Endometrium (tissue), 2 donors: Measurements from ENCODE around the gene MED29.

Source experiments
- FAIRE-seq: peaks from 2 replicates; lab custom pipeline; 2012; peaks lifted over from hg19 to GRCh38; lab: Jason Lieb, UNC
- donor health status: control.
- donor health status: control.

Gene MED29

GRCh38 chr19:39411832-39412099, 20.6 kb downstream of the MED29 start:
- FAIRE-seq = no peak

GRCh38 chr19:39412100-39412866, 21.1 kb downstream of the MED29 start, which contains the start of gene PLEKHG2:
PLEKHG2 (plus strand) TSS chr19:39412669; CDS start chr19:39414087, 1,418 bp downstream.
- FAIRE-seq = peak; percentile 98

- no peak for FAIRE-seq
Observed at GRCh38 chr19:39412867-39413271, 21.7 kb downstream of the MED29 start.

GRCh38 chr19:39413272-39413910, 22.2 kb downstream of the MED29 start:
- no peak for FAIRE-seq

DNA sequence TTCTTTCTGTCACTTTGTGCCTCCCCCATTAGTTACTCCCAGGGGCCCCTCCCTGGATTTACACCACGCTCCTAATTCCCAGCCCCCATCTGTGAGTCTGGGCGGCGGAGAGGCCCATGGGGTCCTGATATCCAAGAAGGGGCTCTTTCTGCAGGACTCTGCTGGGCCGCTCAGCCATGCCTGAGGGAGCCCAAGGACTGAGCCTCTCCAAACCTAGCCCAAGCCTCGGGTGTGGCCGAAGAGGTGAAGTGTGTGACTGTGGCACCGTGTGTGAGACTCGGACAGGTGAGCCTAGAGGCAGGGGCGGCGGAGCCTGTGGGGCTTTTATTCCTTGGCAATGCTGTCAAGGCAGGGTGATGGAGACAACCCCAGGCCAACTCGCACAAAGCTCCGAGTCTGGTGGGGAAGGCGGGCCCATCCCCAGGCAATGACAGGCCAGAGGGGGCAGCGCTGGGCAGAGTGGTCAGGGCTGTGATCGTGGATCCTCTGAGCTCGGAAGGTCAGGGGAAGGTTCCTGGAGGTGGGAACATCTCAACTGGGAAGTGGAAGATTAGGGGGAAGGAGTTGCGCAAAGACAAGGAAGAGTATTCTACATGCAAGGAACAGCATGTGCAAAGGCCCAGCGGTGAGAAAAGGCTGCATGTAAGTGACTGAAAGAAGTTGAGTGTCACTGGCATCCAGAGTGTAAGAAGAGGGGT, 22.9 kb downstream of the MED29 start:
- FAIRE-seq = no peak

GRCh38 chr19:39415111-39416046, 24.2 kb downstream of the MED29 start:
- FAIRE-seq = no peak

- no peak for FAIRE-seq
Observed at GRCh38 chr19:39416152-39417120, 25.3 kb downstream of the MED29 start.

DNA sequence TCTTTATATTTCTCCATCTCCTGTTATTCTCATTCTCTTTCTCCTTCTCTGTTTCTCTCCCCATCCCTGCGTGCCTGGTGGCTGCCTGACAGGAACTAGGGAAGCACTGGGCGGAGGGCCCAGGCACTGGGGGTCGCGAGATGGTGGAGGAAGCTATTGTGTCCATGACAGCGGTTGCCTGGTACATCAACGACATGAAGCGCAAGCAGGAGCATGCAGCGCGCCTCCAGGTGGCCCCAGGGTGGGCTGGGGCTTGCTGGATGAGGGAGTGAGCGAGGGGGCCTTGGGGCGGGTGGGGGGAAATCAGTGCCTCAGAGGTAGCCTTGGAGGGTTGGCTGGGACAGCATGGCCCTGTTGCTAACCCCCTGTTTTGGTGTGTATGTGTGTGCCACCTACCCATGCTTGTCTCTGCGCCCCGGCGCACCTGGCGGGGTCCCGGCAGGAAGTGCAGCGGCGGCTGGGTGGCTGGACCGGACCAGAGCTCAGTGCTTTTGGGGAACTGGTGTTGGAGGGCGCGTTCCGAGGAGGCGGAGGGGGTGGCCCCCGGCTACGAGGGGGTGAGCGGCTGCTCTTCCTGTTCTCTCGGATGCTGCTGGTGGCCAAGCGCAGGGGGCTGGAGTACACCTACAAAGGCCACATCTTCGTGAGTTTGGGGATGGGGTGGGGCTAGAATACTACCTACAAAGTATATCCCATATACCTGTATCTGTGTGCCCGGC, 26.4 kb downstream of the MED29 start:
- FAIRE-seq = no peak

DNA sequence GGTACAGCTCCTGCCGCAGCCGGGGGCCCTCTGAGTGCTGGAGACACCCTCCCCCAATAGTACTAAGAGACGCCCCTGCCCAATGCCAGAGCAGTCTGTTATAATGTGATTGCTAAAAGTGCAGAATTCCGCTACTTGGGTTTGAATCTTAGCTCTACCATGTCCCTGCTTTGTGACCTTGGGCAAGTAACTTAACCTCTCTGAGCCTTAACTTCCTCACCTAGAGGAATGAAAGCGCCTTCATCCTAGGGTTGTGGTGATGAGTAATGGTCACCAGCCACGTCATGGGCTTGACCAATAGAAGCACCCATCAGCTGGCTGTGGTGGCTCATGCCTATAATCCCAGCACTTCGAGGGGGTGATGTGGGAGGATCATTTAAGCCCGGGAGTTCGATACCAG, 27.8 kb downstream of the MED29 start:
- no peak for FAIRE-seq

DNA sequence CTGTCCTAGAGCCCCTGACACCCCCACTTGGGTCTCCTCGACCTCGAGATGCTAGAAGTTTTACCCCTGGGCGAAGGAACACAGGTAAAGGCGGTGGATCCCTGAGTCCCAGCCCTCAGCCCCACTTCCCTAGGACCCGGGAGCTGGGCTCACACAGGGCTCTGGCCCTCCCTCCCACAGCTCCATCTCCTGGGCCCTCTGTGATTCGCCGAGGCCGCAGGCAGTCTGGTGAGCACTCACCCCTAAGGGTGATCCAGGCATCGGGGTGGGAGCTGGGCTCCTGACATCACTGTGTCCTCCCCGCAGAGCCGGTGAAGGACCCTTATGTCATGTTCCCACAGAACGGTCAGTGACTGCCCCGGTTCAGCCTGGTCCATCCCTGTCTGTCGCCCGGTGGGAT, 29.6 kb downstream of the MED29 start:
- FAIRE-seq = no peak

- FAIRE-seq = no peak
Observed at GRCh38 chr19:39422020-39422419, 30.8 kb downstream of the MED29 start.

DNA sequence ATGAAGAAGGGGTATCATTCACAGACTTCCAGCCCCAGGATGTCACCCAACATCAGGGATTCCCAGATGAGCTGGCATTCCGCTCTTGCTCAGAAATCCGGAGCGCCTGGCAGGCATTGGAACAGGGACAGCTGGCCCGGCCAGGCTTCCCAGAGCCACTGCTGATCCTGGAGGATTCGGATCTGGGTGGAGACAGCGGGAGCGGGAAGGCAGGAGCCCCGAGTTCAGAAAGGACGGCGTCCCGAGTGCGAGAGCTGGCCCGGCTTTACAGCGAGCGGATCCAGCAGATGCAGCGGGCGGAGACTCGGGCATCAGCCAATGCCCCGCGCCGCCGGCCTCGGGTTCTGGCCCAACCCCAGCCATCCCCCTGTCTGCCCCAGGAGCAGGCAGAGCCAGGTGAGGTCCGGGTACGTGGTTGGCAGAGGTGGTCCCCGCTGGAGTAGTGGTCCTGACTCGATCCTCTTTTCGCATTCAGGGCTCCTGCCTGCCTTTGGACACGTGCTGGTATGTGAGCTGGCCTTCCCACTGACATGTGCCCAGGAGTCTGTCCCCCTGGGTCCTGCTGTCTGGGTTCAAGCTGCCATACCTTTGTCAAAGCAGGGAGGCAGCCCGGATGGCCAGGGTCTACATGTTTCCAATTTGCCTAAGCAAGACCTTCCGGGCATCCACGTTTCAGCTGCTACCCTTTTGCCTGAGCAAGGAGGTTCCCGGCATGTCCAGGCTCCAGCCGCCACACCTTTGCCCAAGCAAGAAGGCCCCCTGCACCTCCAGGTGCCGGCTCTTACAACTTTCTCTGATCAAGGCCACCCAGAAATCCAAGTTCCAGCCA, 32.3 kb downstream of the MED29 start:
- no peak for FAIRE-seq

- FAIRE-seq = no peak
Observed at GRCh38 chr19:39424934-39425333, 33.8 kb downstream of the MED29 start.

GRCh38 chr19:39425744-39426143, 34.6 kb downstream of the MED29 start:
- FAIRE-seq = no peak

GRCh38 chr19:39426170-39426569, 35.0 kb downstream of the MED29 start:
- FAIRE-seq = no peak

DNA sequence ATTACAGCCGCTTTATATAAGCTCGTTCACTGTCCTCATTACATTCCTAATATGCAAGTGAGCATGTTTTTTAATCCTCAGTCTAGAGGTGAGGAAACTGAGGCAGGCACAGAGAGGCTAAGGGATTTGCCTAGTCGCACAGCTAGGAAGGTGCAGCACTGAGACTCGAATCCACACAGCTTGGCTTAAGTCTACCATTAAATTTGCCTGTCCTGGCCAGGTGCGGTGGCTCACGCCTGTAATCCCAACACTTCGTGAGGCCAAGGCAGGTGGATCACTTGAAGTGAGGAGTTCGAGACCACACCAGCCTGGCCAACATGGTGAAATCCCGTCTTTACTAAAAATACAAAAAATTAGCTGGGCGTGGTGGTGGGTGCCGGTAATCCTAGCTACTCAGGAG, 36.5 kb downstream of the MED29 start:
- FAIRE-seq = no peak

- peak; percentile 81 for FAIRE-seq
Observed at GRCh38 chr19:39428283-39429112, 37.3 kb downstream of the MED29 start.
